Astrocyte (in vitro differentiated cells and primary cell): Measurements from ENCODE around the gene INPP5E.

Source experiments
- EZH2 ChIP-seq: IDR thresholded peaks from 2 replicates; pipeline ENCODE4 v1.6.1; 2012; ENCODE audit warnings: mild to moderate bottlenecking, low read length, inconsistent platforms; ENCODE audit not compliant: insufficient read depth
- TF ChIP-seq, protein P1 (sequence below): IDR thresholded peaks from 2 replicates; pipeline ENCODE4 v1.5.1; 2011; ENCODE audit warnings: low read depth, mild to moderate bottlenecking, inconsistent platforms, low read length, moderate library complexity; ENCODE audit not compliant: insufficient read depth

GRCh38 chr9:136379401-136379800 lies 60.2 kb downstream of the INPP5E start:
- TF ChIP-seq, protein P1, sequence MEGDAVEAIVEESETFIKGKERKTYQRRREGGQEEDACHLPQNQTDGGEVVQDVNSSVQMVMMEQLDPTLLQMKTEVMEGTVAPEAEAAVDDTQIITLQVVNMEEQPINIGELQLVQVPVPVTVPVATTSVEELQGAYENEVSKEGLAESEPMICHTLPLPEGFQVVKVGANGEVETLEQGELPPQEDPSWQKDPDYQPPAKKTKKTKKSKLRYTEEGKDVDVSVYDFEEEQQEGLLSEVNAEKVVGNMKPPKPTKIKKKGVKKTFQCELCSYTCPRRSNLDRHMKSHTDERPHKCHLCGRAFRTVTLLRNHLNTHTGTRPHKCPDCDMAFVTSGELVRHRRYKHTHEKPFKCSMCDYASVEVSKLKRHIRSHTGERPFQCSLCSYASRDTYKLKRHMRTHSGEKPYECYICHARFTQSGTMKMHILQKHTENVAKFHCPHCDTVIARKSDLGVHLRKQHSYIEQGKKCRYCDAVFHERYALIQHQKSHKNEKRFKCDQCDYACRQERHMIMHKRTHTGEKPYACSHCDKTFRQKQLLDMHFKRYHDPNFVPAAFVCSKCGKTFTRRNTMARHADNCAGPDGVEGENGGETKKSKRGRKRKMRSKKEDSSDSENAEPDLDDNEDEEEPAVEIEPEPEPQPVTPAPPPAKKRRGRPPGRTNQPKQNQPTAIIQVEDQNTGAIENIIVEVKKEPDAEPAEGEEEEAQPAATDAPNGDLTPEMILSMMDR: no peak
- TF ChIP-seq EZH2: no peak
